Measurements from ENCODE around the gene MDM4.

MDM4 gene

DNA sequence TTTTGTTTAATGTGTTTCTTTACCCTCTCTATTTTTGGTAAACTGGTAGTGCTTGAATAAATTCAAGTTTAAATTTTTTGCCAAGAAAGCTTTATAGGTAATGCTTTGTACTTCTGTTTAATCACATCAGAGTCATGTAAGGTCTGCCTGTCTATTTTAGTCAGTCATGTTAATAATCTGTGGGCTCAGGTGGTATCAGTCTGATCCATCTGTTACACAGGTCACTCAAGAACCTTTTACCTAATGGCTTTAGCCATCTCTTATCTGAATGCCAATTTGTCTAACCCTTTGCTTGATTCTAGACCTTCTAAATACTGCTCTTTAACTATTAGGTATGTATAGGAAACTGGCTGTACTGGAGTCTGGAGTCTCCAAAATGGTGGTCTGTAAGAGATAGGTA is 16.6 kb downstream of the MDM4 start:
- no peak overlapping the region for H2BK120ac ChIP-seq (ENCODE audit: low read depth, low read length)
- no peaks in the 10 kb centered on the region for H3K79me2 ChIP-seq (ENCODE audit: control insufficient read depth, insufficient read depth, low read length)
- no peak overlapping the region for H2AK5ac ChIP-seq (ENCODE audit: low read length)
- no peak overlapping the region for H3K18ac ChIP-seq (ENCODE audit: low read length)
- no peak overlapping the region for H3K4me2 ChIP-seq (ENCODE audit: low read length)
- no peak overlapping the region for H4K8ac ChIP-seq (ENCODE audit: low read depth, low read length)
- peaks cover 8% of the 10 kb centered on the region for H3K36me3 ChIP-seq (ENCODE audit: control insufficient read depth, insufficient read depth, low read length)
- no peaks in the 10 kb centered on the region for H3K27me3 ChIP-seq (ENCODE audit: insufficient read depth, low read length, poor library complexity)
- no peak overlapping the region for H3K27ac ChIP-seq (ENCODE audit: low read depth, low read length)
- no peak overlapping the region for H2BK5ac ChIP-seq (ENCODE audit: low read length)
- no peak for DNase-seq
- H3K23ac ChIP-seq (ENCODE audit: low read length), result no peak overlapping the region
- H3K4ac ChIP-seq (ENCODE audit: low read depth, low read length), result no peak overlapping the region
- H3K4me3 ChIP-seq (ENCODE audit: low read length), result no peak overlapping the region
- H3K9ac ChIP-seq (ENCODE audit: low read length), result no peak overlapping the region
- no peak overlapping the region for H4K5ac ChIP-seq (ENCODE audit: low read length)
- no peak overlapping the region for H2BK15ac ChIP-seq (replicated peaks; ENCODE audit: low read depth)
- H3K4me1 ChIP-seq (ENCODE audit: control insufficient read depth, low read depth, low read length), result no peaks in the 10 kb centered on the region
- H3K79me1 ChIP-seq (ENCODE audit: low read length), result peaks cover 2% of the 10 kb centered on the region
- H3K56ac ChIP-seq (ENCODE audit: low read length), result no peak overlapping the region

DNA sequence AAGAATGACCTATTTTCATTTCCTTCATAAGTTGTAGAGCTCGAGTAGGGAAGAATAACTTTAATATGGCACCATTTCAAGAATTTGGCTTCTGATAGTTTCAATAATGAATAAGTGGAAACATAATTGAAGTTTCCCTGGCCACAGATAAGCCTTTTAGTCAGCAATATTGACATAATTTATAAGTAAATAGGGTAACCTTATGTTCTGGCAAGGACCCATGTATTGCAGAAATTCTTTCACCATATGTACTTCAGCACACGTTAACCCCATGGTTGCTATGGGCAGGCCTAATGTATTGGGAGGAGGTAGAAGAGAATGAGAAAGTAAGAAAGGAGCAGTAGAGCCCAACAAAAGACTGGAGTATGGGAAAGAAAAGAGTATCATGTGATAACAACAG is 25.4 kb downstream of the MDM4 start:
- no CpG with 5 or more reads among the region's 2 CpGs for WGBS (ENCODE audit: extremely low coverage, insufficient coverage, low lambda C conversion rate)
- Histone ChIP-seq H2BK120ac (ENCODE audit: low read depth, low read length) (no peak overlapping the region), H3K4me1 (ENCODE audit: control insufficient read depth, low read depth, low read length) (no peaks in the 10 kb centered on the region), H2BK15ac (replicated peaks; ENCODE audit: low read depth) (no peak overlapping the region), H3K4me2 (ENCODE audit: low read length) (no peak overlapping the region), H3K56ac (ENCODE audit: low read length) (no peak overlapping the region), H3K27ac (ENCODE audit: low read depth, low read length) (no peak overlapping the region), H2AK5ac (ENCODE audit: low read length) (no peak overlapping the region), H3K18ac (ENCODE audit: low read length) (no peak overlapping the region), H3K4ac (ENCODE audit: low read depth, low read length) (no peak overlapping the region), H3K23ac (ENCODE audit: low read length) (no peak overlapping the region), H3K79me1 (ENCODE audit: low read length) (peaks cover 2% of the 10 kb centered on the region), H2BK5ac (ENCODE audit: low read length) (no peak overlapping the region), H4K5ac (ENCODE audit: low read length) (no peak overlapping the region), H3K4me3 (ENCODE audit: low read length) (no peak overlapping the region), H3K36me3 (ENCODE audit: control insufficient read depth, insufficient read depth, low read length) (peaks cover 5% of the 10 kb centered on the region), H3K9ac (ENCODE audit: low read length) (no peak overlapping the region), H3K27me3 (ENCODE audit: insufficient read depth, low read length, poor library complexity) (no peaks in the 10 kb centered on the region), H3K79me2 (ENCODE audit: control insufficient read depth, insufficient read depth, low read length) (no peaks in the 10 kb centered on the region), H4K8ac (ENCODE audit: low read depth, low read length) (no peak overlapping the region)
- no peak for DNase-seq

GRCh38 chr1:204544321-204544720 is 28.1 kb downstream of the MDM4 start:
- Histone ChIP-seq H3K4ac (ENCODE audit: low read depth, low read length) (no peak overlapping the region), H3K4me2 (ENCODE audit: low read length) (no peak overlapping the region), H3K18ac (ENCODE audit: low read length) (no peak overlapping the region), H2BK15ac (replicated peaks; ENCODE audit: low read depth) (no peak overlapping the region), H2AK5ac (ENCODE audit: low read length) (no peak overlapping the region), H3K27me3 (ENCODE audit: insufficient read depth, low read length, poor library complexity) (no peaks in the 10 kb centered on the region), H2BK5ac (ENCODE audit: low read length) (no peak overlapping the region), H3K27ac (ENCODE audit: low read depth, low read length) (no peak overlapping the region), H3K79me2 (ENCODE audit: control insufficient read depth, insufficient read depth, low read length) (no peaks in the 10 kb centered on the region), H4K5ac (ENCODE audit: low read length) (no peak overlapping the region), H3K9ac (ENCODE audit: low read length) (no peak overlapping the region), H3K23ac (ENCODE audit: low read length) (no peak overlapping the region), H3K56ac (ENCODE audit: low read length) (no peak overlapping the region), H2BK120ac (ENCODE audit: low read depth, low read length) (no peak overlapping the region), H4K8ac (ENCODE audit: low read depth, low read length) (no peak overlapping the region), H3K4me3 (ENCODE audit: low read length) (no peak overlapping the region), H3K79me1 (ENCODE audit: low read length) (no peaks in the 10 kb centered on the region), H3K36me3 (ENCODE audit: control insufficient read depth, insufficient read depth, low read length) (peaks cover 5% of the 10 kb centered on the region), H3K4me1 (ENCODE audit: control insufficient read depth, low read depth, low read length) (no peaks in the 10 kb centered on the region)
- no peak for DNase-seq
- no CpG with 5 or more reads among the region's 2 CpGs for WGBS (ENCODE audit: extremely low coverage, insufficient coverage, low lambda C conversion rate)

GRCh38 chr1:204545202-204545601 is 29.0 kb downstream of the MDM4 start:
- no peak for DNase-seq
- H2BK15ac ChIP-seq (replicated peaks; ENCODE audit: low read depth), result no peak overlapping the region
- H3K4me2 ChIP-seq (ENCODE audit: low read length), result no peak overlapping the region
- no peaks in the 10 kb centered on the region for H3K79me2 ChIP-seq (ENCODE audit: control insufficient read depth, insufficient read depth, low read length)
- H3K27ac ChIP-seq (ENCODE audit: low read depth, low read length), result no peak overlapping the region
- H2AK5ac ChIP-seq (ENCODE audit: low read length), result no peak overlapping the region
- no peak overlapping the region for H2BK120ac ChIP-seq (ENCODE audit: low read depth, low read length)
- no peak overlapping the region for H4K8ac ChIP-seq (ENCODE audit: low read depth, low read length)
- no peak overlapping the region for H3K4ac ChIP-seq (ENCODE audit: low read depth, low read length)
- H3K18ac ChIP-seq (ENCODE audit: low read length), result no peak overlapping the region
- no peak overlapping the region for H3K56ac ChIP-seq (ENCODE audit: low read length)
- H3K23ac ChIP-seq (ENCODE audit: low read length), result no peak overlapping the region
- no CpG with 5 or more reads among the region's 2 CpGs for WGBS (ENCODE audit: extremely low coverage, insufficient coverage, low lambda C conversion rate)
- no peaks in the 10 kb centered on the region for H3K79me1 ChIP-seq (ENCODE audit: low read length)
- H3K4me1 ChIP-seq (ENCODE audit: control insufficient read depth, low read depth, low read length), result no peaks in the 10 kb centered on the region
- H4K5ac ChIP-seq (ENCODE audit: low read length), result no peak overlapping the region
- H3K36me3 ChIP-seq (ENCODE audit: control insufficient read depth, insufficient read depth, low read length), result peaks cover 6% of the 10 kb centered on the region
- no peak overlapping the region for H3K9ac ChIP-seq (ENCODE audit: low read length)
- no peak overlapping the region for H3K4me3 ChIP-seq (ENCODE audit: low read length)
- no peak overlapping the region for H2BK5ac ChIP-seq (ENCODE audit: low read length)
- H3K27me3 ChIP-seq (ENCODE audit: insufficient read depth, low read length, poor library complexity), result no peaks in the 10 kb centered on the region

DNA sequence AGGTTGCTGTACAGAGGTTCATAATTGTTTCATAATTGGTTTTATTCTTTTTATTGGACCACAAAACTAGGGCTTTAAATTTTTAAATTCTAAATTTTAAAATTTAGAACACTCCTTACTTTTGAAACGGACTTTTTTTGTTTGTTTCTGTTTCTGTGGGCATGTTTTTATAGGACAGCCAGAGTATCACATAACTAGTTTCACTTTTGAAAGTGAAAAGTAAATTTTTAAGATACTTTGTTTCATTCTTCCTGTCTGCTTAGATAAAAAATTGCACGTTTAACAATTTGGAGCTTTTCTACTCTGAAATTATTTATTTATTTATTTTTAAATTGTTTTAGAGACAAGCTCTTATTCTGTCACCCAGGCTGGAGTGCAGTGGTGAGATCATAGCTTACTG is 29.7 kb downstream of the MDM4 start:
- Histone ChIP-seq H3K9ac (ENCODE audit: low read length) (no peak overlapping the region), H3K36me3 (ENCODE audit: control insufficient read depth, insufficient read depth, low read length) (peaks cover 6% of the 10 kb centered on the region), H4K5ac (ENCODE audit: low read length) (no peak overlapping the region), H3K79me2 (ENCODE audit: control insufficient read depth, insufficient read depth, low read length) (no peaks in the 10 kb centered on the region), H3K4ac (ENCODE audit: low read depth, low read length) (no peak overlapping the region), H2BK5ac (ENCODE audit: low read length) (no peak overlapping the region), H3K4me3 (ENCODE audit: low read length) (no peak overlapping the region), H3K23ac (ENCODE audit: low read length) (no peak overlapping the region), H2BK15ac (replicated peaks; ENCODE audit: low read depth) (no peak overlapping the region), H3K27ac (ENCODE audit: low read depth, low read length) (no peak overlapping the region), H3K4me2 (ENCODE audit: low read length) (no peak overlapping the region), H3K27me3 (ENCODE audit: insufficient read depth, low read length, poor library complexity) (no peaks in the 10 kb centered on the region), H3K56ac (ENCODE audit: low read length) (no peak overlapping the region), H3K18ac (ENCODE audit: low read length) (no peak overlapping the region), H2BK120ac (ENCODE audit: low read depth, low read length) (no peak overlapping the region), H4K8ac (ENCODE audit: low read depth, low read length) (no peak overlapping the region), H2AK5ac (ENCODE audit: low read length) (no peak overlapping the region), H3K4me1 (ENCODE audit: control insufficient read depth, low read depth, low read length) (no peaks in the 10 kb centered on the region), H3K79me1 (ENCODE audit: low read length) (no peaks in the 10 kb centered on the region)
- no CpG with 5 or more reads among the region's 2 CpGs for WGBS (ENCODE audit: extremely low coverage, insufficient coverage, low lambda C conversion rate)
- DNase-seq, result no peak

DNA sequence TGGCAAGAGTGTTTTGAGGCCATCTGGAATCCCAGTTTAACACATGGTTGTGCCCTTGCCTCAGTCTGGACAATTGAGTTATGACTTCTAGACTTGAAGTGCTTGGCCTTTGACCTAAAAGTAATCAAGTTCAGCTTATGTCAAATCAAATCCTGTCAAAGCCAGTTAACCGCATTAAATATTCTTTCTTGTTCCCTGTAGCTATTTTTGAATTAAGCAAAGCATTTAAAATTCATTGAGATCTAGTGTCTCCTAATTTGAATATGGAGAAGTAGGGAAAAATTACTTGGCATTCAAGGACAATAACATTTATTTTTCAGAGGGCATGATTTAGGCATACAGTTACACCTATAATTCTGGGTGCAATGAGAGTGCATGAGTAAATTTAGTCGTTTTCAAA is 32.1 kb downstream of the MDM4 start:
- no peak overlapping the region for H2BK15ac ChIP-seq (replicated peaks; ENCODE audit: low read depth)
- no peak overlapping the region for H3K9ac ChIP-seq (ENCODE audit: low read length)
- H4K8ac ChIP-seq (ENCODE audit: low read depth, low read length), result no peak overlapping the region
- no peak overlapping the region for H2BK5ac ChIP-seq (ENCODE audit: low read length)
- no peak overlapping the region for H3K4me2 ChIP-seq (ENCODE audit: low read length)
- H3K79me2 ChIP-seq (ENCODE audit: control insufficient read depth, insufficient read depth, low read length), result no peaks in the 10 kb centered on the region
- no peak overlapping the region for H2AK5ac ChIP-seq (ENCODE audit: low read length)
- no peak for DNase-seq
- H3K23ac ChIP-seq (ENCODE audit: low read length), result no peak overlapping the region
- no peak overlapping the region for H3K4ac ChIP-seq (ENCODE audit: low read depth, low read length)
- H3K79me1 ChIP-seq (ENCODE audit: low read length), result no peaks in the 10 kb centered on the region
- no peak overlapping the region for H3K27ac ChIP-seq (ENCODE audit: low read depth, low read length)
- H3K4me1 ChIP-seq (ENCODE audit: control insufficient read depth, low read depth, low read length), result no peaks in the 10 kb centered on the region
- no peaks in the 10 kb centered on the region for H3K27me3 ChIP-seq (ENCODE audit: insufficient read depth, low read length, poor library complexity)
- no peak overlapping the region for H2BK120ac ChIP-seq (ENCODE audit: low read depth, low read length)
- H3K18ac ChIP-seq (ENCODE audit: low read length), result no peak overlapping the region
- H3K36me3 ChIP-seq (ENCODE audit: control insufficient read depth, insufficient read depth, low read length), result peaks cover 6% of the 10 kb centered on the region
- no peak overlapping the region for H4K5ac ChIP-seq (ENCODE audit: low read length)
- no CpG with 5 or more reads among the region's 2 CpGs for WGBS (ENCODE audit: extremely low coverage, insufficient coverage, low lambda C conversion rate)
- H3K56ac ChIP-seq (ENCODE audit: low read length), result no peak overlapping the region
- no peak overlapping the region for H3K4me3 ChIP-seq (ENCODE audit: low read length)
